DOHH2 (cell line): ENCODE results near the gene KCNH1.

ENCODE experiments used
- CTCF ChIP-seq: fragments of 200-600 bp; sonication (generic); IDR thresholded peaks from one replicate; pipeline ENCODE4 v1.5.1; 2014; ENCODE audit warnings: antibody characterized with exemption, mild to moderate bottlenecking, low read depth, low read length; ENCODE audit not compliant: poor library complexity, severe bottlenecking
- EZH2phosphoT487 ChIP-seq: fragments of 200-600 bp; sonication (generic); IDR thresholded peaks from 2 replicates; pipeline ENCODE4 v1.6.1; 2017; ENCODE audit warnings: borderline replicate concordance, mild to moderate bottlenecking, antibody characterized with exemption, low read length, moderate library complexity, mixed read lengths

DNA sequence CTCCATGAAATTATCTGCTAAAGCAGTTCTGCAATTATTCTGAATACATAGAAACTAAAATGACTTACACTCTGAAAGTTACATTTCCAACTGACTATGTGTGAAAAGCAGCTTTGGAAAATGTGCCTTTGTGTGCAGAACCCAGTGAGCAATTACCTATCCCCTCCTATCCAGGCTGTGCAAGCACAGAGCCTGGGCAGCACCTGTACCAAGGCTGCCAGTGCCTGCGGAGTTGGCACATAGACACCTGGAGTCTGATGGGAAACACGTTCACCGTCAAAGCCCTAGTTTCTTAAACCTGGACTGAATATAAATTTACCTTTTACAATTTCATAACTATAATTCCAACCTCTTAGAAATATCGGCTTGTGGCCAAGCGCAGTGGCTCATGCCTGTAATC is 307.3 kb downstream of the KCNH1 start:
- TF ChIP-seq EZH2phosphoT487 (no peak), CTCF (no peak)
